Activated CD4-positive, alpha-beta T cell treated with anti-CD3 and anti-CD28 coated beads, Interleukin-2, amount 10 ng/mL, durations not matched to agents 7 days and 5 days (primary cell): ENCODE measurements around the gene SLC30A5. TPM values are rescaled to one million over a fixed set of nuclear protein-coding genes. Genes with fewer than 3 reads are reported as not detected.
"Not testable (repeated sequence)": the region's sequence is repeated elsewhere in the genome, so short reads cannot be mapped to it uniquely, and the experiment has no call there.

Experiments used
- CTCF ChIA-PET: fragments of 350-600 bp; sonication (Branson Sonifier 250); formaldehyde crosslinking; loops from one replicate; lab custom pipeline; 2021; ENCODE audit warnings: antibody characterized with exemption; lab: Charles Lee
- POLR2A ChIA-PET: fragments of 350-600 bp; sonication (Branson Sonifier 250); formaldehyde crosslinking; loops from one replicate; lab custom pipeline; 2021; ENCODE audit warnings: antibody characterized with exemption; lab: Charles Lee
- DNase-seq: peaks from one replicate; pipeline ENCODE4 v3.0.0-alpha.2; 2020
- H3K27ac Mint-ChIP-seq: one replicate; pipeline ENCODE4 v1.8.0; 2021; ENCODE audit warnings: mild to moderate bottlenecking, moderate library complexity, mixed read lengths
- H3K27me3 Mint-ChIP-seq: one replicate; pipeline ENCODE4 v1.8.0; 2021; ENCODE audit warnings: mixed read lengths
- H3K36me3 Mint-ChIP-seq: one replicate; pipeline ENCODE4 v1.8.0; 2021; ENCODE audit warnings: low read depth, mixed read lengths
- H3K4me1 Mint-ChIP-seq: one replicate; pipeline ENCODE4 v1.8.0; 2021; ENCODE audit warnings: mixed read lengths
- H3K4me3 Mint-ChIP-seq: one replicate; pipeline ENCODE4 v1.8.0; 2021; ENCODE audit warnings: mild to moderate bottlenecking, moderate library complexity, mixed read lengths
- H3K9me3 Mint-ChIP-seq: one replicate; pipeline ENCODE4 v1.8.0; 2021; ENCODE audit warnings: mixed read lengths
- total RNA-seq, 2 experiments: library from RNA; stranded (reverse); gene quantifications; one replicate each; pipeline ENCODE4 v1.2.3, GENCODE V29; 2021

SLC30A5 gene
- total RNA-seq, 2 experiments from 2014 or later = 40.2 to 50.5 TPM

GRCh38 chr5:69115526-69115925 is 21.7 kb downstream of the SLC30A5 start:
- POLR2A ChIA-PET = no interaction called here
- no peak for DNase-seq
- no peaks in the 10 kb centered on the region for H3K4me1 Mint-ChIP-seq
- H3K4me3 Mint-ChIP-seq = no peak overlapping the region
- no peak overlapping the region for H3K27ac Mint-ChIP-seq
- peaks cover 26% of the 10 kb centered on the region for H3K36me3 Mint-ChIP-seq
- H3K9me3 Mint-ChIP-seq = no peaks in the 10 kb centered on the region
- CTCF ChIA-PET = interaction anchor here (0.7 kb wide), 1 partner anchor 312 kb away, joined by 3 read pairs; no protein-coding TSS in a partner anchor
- H3K27me3 Mint-ChIP-seq = no peaks in the 10 kb centered on the region

- POLR2A ChIA-PET = no interaction called here
- Mint-ChIP-seq H3K36me3 (peaks cover 20% of the 10 kb centered on the region), H3K9me3 (no peaks in the 10 kb centered on the region), H3K4me1 (no peaks in the 10 kb centered on the region), H3K4me3 (no peak overlapping the region), H3K27me3 (no peaks in the 10 kb centered on the region), H3K27ac (no peak overlapping the region)
- CTCF ChIA-PET = no interaction called here
- no peak for DNase-seq
Measured at GRCh38 chr5:69129413-69129812, 35.6 kb downstream of the SLC30A5 start.

GRCh38 chr5:69130241-69130640 is 36.4 kb downstream of the SLC30A5 start:
- Mint-ChIP-seq H3K4me3 (no peak overlapping the region), H3K27ac (no peak overlapping the region), H3K9me3 (no peaks in the 10 kb centered on the region), H3K36me3 (peaks cover 16% of the 10 kb centered on the region), H3K4me1 (no peaks in the 10 kb centered on the region), H3K27me3 (no peaks in the 10 kb centered on the region)
- CTCF ChIA-PET = no interaction called here
- POLR2A ChIA-PET = no interaction called here
- DNase-seq = no peak

- DNase-seq = no peak
- no peak overlapping the region for H3K27ac Mint-ChIP-seq
- H3K4me1 Mint-ChIP-seq = no peaks in the 10 kb centered on the region
- H3K36me3 Mint-ChIP-seq = peaks cover 16% of the 10 kb centered on the region
- H3K9me3 Mint-ChIP-seq = no peaks in the 10 kb centered on the region
- POLR2A ChIA-PET = no interaction called here
- H3K27me3 Mint-ChIP-seq = no peaks in the 10 kb centered on the region
- H3K4me3 Mint-ChIP-seq = no peak overlapping the region
- CTCF ChIA-PET = interaction anchor here (0.5 kb wide), 2 partner anchors 29 to 140 kb away, joined by 3 read pairs; no protein-coding TSS in a partner anchor
Measured at GRCh38 chr5:69131304-69131703, 37.5 kb downstream of the SLC30A5 start.

- Mint-ChIP-seq H3K4me1 (no peaks in the 10 kb centered on the region), H3K36me3 (peaks cover 9% of the 10 kb centered on the region), H3K4me3 (no peak overlapping the region), H3K9me3 (no peaks in the 10 kb centered on the region), H3K27me3 (no peaks in the 10 kb centered on the region), H3K27ac (no peak overlapping the region)
- ChIA-PET CTCF (no interaction called here), POLR2A (no interaction called here)
- no peak for DNase-seq
Measured at GRCh38 chr5:69134126-69134525, 40.3 kb downstream of the SLC30A5 start.

- peaks cover 7% of the 10 kb centered on the region for H3K9me3 Mint-ChIP-seq
- POLR2A ChIA-PET = no interaction called here
- CTCF ChIA-PET = interaction anchor here (1.3 kb wide), 1 partner anchor 16 kb away, joined by 3 read pairs; no protein-coding TSS in a partner anchor
- no peaks in the 10 kb centered on the region for H3K4me1 Mint-ChIP-seq
- DNase-seq = no peak
- H3K36me3 Mint-ChIP-seq = peaks cover 7% of the 10 kb centered on the region
- H3K27ac Mint-ChIP-seq = no peak overlapping the region
- H3K4me3 Mint-ChIP-seq = no peak overlapping the region
- no peaks in the 10 kb centered on the region for H3K27me3 Mint-ChIP-seq
Measured at GRCh38 chr5:69136293-69136692, 42.5 kb downstream of the SLC30A5 start.

- CTCF ChIA-PET = interaction anchor here (1.3 kb wide), 1 partner anchor 15 kb away, joined by 3 read pairs; no protein-coding TSS in a partner anchor
- H3K27me3 Mint-ChIP-seq, DNase-seq, H3K4me3 Mint-ChIP-seq, H3K9me3 Mint-ChIP-seq, H3K4me1 Mint-ChIP-seq, POLR2A ChIA-PET, H3K36me3 Mint-ChIP-seq, H3K27ac Mint-ChIP-seq: not testable (repeated sequence)
Measured at GRCh38 chr5:69137208-69137607, 43.4 kb downstream of the SLC30A5 start.

- no peak for DNase-seq
- POLR2A ChIA-PET = no interaction called here
- Mint-ChIP-seq H3K4me3 (no peak overlapping the region), H3K9me3 (peaks cover 7% of the 10 kb centered on the region), H3K27ac (no peak overlapping the region), H3K27me3 (no peaks in the 10 kb centered on the region), H3K36me3 (peaks cover 7% of the 10 kb centered on the region), H3K4me1 (no peaks in the 10 kb centered on the region)
- CTCF ChIA-PET = interaction anchor here (0.7 to 1.3 kb wide), 2 partner anchors 9 to 14 kb away, joined by 3 to 4 read pairs; no protein-coding TSS in a partner anchor
Measured at GRCh38 chr5:69137807-69138206, 44.0 kb downstream of the SLC30A5 start.

GRCh38 chr5:69138766-69139165 is 45.0 kb downstream of the SLC30A5 start:
- ChIA-PET POLR2A (no interaction called here), CTCF (interaction anchor here (0.7 to 1.2 kb wide), 2 partner anchors 8 to 19 kb away, joined by 3 to 4 read pairs; no protein-coding TSS in a partner anchor)
- no peaks in the 10 kb centered on the region for H3K4me1 Mint-ChIP-seq
- peaks cover 7% of the 10 kb centered on the region for H3K9me3 Mint-ChIP-seq
- peaks cover 2% of the 10 kb centered on the region for H3K36me3 Mint-ChIP-seq
- H3K27ac Mint-ChIP-seq = no peak overlapping the region
- DNase-seq = no peak
- H3K27me3 Mint-ChIP-seq = no peaks in the 10 kb centered on the region
- no peak overlapping the region for H3K4me3 Mint-ChIP-seq

- H3K9me3 Mint-ChIP-seq, CTCF ChIA-PET, H3K4me3 Mint-ChIP-seq, H3K4me1 Mint-ChIP-seq, H3K27me3 Mint-ChIP-seq, H3K27ac Mint-ChIP-seq, DNase-seq, H3K36me3 Mint-ChIP-seq: not testable (repeated sequence)
- POLR2A ChIA-PET = interaction anchor here (0.6 kb wide), 1 partner anchor 9 kb away, joined by 3 read pairs; no protein-coding TSS in a partner anchor
Measured at GRCh38 chr5:69140239-69140638, 46.4 kb downstream of the SLC30A5 start.

- Mint-ChIP-seq H3K27me3 (no peaks in the 10 kb centered on the region), H3K9me3 (peaks cover 7% of the 10 kb centered on the region), H3K36me3 (peaks cover 2% of the 10 kb centered on the region), H3K4me3 (no peak overlapping the region), H3K27ac (no peak overlapping the region), H3K4me1 (no peaks in the 10 kb centered on the region)
- ChIA-PET CTCF (no interaction called here), POLR2A (no interaction called here)
- no peak for DNase-seq
Measured at GRCh38 chr5:69140827-69141226, 47.0 kb downstream of the SLC30A5 start.

- H3K9me3 Mint-ChIP-seq, POLR2A ChIA-PET: not testable (repeated sequence)
Measured at GRCh38 chr5:69148576-69148975, 54.8 kb downstream of the SLC30A5 start.

GRCh38 chr5:69148981-69149675 is 55.3 kb downstream of the SLC30A5 start:
- no peaks in the 10 kb centered on the region for H3K36me3 Mint-ChIP-seq
- no peak for DNase-seq
- POLR2A ChIA-PET = interaction anchor here (0.5 kb wide), 1 partner anchor 9 kb away, joined by 3 read pairs; no protein-coding TSS in a partner anchor

More at GRCh38 chr5:69148576-69148975, 54.8 kb downstream of the SLC30A5 start:
- not testable (repeated sequence) for H3K27me3 Mint-ChIP-seq, H3K4me1 Mint-ChIP-seq, H3K36me3 Mint-ChIP-seq, H3K27ac Mint-ChIP-seq, H3K4me3 Mint-ChIP-seq, DNase-seq
- CTCF ChIA-PET = interaction anchor here (0.6 kb wide), 1 partner anchor 263 kb away, joined by 3 read pairs; no protein-coding TSS in a partner anchor

More at GRCh38 chr5:69148981-69149675, 55.3 kb downstream of the SLC30A5 start:
- Mint-ChIP-seq H3K4me3 (no peak overlapping the region), H3K9me3 (no peaks in the 10 kb centered on the region), H3K27ac (no peak overlapping the region), H3K27me3 (no peaks in the 10 kb centered on the region), H3K4me1 (no peaks in the 10 kb centered on the region)
- CTCF ChIA-PET = interaction anchor here (0.6 kb wide), 1 partner anchor 263 kb away, joined by 3 read pairs; no protein-coding TSS in a partner anchor
